Measurements from ENCODE around the gene RYR3. TPM values are rescaled to one million over a fixed set of nuclear protein-coding genes. Genes with fewer than 3 reads are reported as not detected.

The RYR3 gene
- total RNA-seq, 6 experiments from 2014 or later: not detected

DNA sequence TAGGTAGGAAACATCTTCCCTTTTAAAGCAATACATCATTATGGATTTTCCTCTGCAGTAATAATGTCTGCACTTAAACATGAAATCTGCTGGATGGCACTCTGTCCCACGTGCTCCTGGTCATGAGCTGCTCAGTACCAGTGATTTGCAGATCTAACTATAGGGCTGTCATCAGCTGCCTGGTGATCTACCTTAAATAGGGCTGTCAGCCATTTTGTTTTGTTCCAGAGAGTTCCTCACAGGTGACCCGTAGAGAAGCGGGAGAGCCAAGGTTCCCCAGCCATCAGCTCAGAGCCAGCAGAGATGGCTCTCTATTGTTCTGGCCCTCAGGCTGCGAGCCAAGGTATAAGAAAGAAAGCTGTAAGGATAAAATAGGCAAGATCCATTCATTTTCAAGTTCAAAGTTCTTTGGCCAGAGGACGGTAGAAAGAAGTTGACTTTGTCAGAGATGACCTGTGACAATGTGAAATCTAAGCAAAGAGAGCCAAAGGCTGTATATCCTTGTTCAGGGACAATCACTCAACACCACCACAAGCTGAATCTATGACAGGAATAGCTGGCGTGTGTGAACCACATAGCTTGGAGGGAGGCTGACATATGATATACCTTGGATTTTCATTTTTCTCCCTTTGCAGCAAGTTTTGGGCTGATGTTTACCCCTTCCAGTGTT lies 156.5 kb downstream of the RYR3 start:
- H3K4me3 Mint-ChIP-seq: no peak overlapping the region
- H3K27me3 Mint-ChIP-seq (ENCODE audit: insufficient read depth): 0 out of 2 replicates have a peak, but pooled peaks cover 3% of the 10 kb centered on the region
- no peaks in the 10 kb centered on the region for H3K9me3 Mint-ChIP-seq
- no peaks in the 10 kb centered on the region for H3K4me1 Mint-ChIP-seq (ENCODE audit: low read depth)
- no peaks in the 10 kb centered on the region for H3K36me3 Mint-ChIP-seq (ENCODE audit: low read depth)
- DNase-seq: no peak
- TF ChIP-seq, protein P1, sequence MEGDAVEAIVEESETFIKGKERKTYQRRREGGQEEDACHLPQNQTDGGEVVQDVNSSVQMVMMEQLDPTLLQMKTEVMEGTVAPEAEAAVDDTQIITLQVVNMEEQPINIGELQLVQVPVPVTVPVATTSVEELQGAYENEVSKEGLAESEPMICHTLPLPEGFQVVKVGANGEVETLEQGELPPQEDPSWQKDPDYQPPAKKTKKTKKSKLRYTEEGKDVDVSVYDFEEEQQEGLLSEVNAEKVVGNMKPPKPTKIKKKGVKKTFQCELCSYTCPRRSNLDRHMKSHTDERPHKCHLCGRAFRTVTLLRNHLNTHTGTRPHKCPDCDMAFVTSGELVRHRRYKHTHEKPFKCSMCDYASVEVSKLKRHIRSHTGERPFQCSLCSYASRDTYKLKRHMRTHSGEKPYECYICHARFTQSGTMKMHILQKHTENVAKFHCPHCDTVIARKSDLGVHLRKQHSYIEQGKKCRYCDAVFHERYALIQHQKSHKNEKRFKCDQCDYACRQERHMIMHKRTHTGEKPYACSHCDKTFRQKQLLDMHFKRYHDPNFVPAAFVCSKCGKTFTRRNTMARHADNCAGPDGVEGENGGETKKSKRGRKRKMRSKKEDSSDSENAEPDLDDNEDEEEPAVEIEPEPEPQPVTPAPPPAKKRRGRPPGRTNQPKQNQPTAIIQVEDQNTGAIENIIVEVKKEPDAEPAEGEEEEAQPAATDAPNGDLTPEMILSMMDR (IDR thresholded peaks at IDR 0.05): no peak
- no peak overlapping the region for H3K27ac Mint-ChIP-seq

DNA sequence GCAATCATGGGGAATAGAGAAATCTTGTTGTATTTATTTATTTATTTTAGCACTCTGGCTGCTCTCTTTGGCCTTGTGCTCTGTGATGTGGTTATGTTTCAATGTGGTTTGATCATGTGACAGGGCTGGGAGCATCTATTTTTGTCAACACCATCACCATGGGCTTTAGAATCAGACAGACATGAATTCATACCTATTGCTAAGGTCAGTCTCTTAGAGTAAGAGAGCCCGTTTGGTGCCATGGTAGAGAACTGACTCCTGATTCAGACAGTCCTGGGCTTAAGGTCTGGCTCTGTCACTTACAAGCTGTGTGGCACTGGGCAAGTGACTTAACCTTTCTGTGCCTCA lies 157.0 kb downstream of the RYR3 start:
- DNase-seq: no peak
- Mint-ChIP-seq H3K36me3 (ENCODE audit: low read depth) (no peaks in the 10 kb centered on the region), H3K27me3 (ENCODE audit: insufficient read depth) (0 out of 2 replicates have a peak, but pooled peaks cover 3% of the 10 kb centered on the region), H3K27ac (no peak overlapping the region), H3K4me1 (ENCODE audit: low read depth) (no peaks in the 10 kb centered on the region), H3K4me3 (no peak overlapping the region), H3K9me3 (no peaks in the 10 kb centered on the region)
- TF ChIP-seq, protein P1 (IDR thresholded peaks at IDR 0.05): no peak

DNA sequence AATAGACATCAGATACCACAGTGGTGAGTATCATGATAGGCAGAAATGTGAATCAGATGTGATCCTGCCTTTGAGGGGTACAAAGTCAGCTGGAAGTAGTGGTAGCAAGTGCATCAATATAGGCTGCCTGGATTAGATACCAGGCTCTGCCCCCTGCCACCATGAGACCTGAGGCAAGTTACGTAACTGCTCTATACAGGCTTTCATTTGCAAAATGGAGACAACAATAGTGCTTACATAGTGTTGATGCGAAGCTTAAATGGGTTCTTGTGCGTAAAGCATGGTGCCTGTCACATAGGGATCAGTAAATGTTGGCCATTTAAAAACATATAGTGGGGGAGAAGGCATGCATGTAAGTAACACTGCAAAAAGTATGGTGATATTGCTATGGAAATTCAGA lies 158.0 kb downstream of the RYR3 start:
- H3K9me3 Mint-ChIP-seq: no peaks in the 10 kb centered on the region
- H3K4me1 Mint-ChIP-seq (ENCODE audit: low read depth): no peaks in the 10 kb centered on the region
- no peak overlapping the region for H3K27ac Mint-ChIP-seq
- TF ChIP-seq, protein P1 (IDR thresholded peaks at IDR 0.05): no peak
- no peaks in the 10 kb centered on the region for H3K36me3 Mint-ChIP-seq (ENCODE audit: low read depth)
- no peak overlapping the region for H3K4me3 Mint-ChIP-seq
- no peak for DNase-seq
- no peaks in the 10 kb centered on the region for H3K27me3 Mint-ChIP-seq (ENCODE audit: insufficient read depth)

DNA sequence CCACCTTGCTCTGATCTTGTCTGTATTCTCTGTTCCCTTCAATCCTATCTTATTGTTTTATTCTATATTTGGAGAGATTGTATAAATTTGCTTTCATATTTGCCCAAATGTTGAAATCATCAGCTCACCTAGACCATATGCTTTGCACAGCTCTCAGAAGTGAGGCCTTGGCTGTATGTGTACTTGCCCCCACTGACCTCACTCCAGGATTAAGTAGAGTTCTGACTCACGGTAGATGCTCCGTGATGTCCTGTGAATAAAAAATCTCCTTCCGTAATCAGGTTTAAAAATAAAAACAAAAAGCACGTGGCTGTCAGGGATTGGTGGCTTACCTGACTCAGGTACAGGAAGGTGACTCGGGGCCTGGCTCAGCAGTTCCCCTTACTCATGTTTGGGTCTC lies 162.2 kb downstream of the RYR3 start:
- peaks cover 3% of the 10 kb centered on the region; the same call in 1 of the 2 replicates for H3K9me3 Mint-ChIP-seq
- TF ChIP-seq, protein P1 (IDR thresholded peaks at IDR 0.05): no peak
- no peak overlapping the region for H3K4me3 Mint-ChIP-seq
- no peak for DNase-seq
- H3K4me1 Mint-ChIP-seq (ENCODE audit: low read depth): no peaks in the 10 kb centered on the region
- H3K27me3 Mint-ChIP-seq (ENCODE audit: insufficient read depth): no peaks in the 10 kb centered on the region; the same call in 1 of the 2 replicates
- H3K27ac Mint-ChIP-seq: no peak overlapping the region
- H3K36me3 Mint-ChIP-seq (ENCODE audit: low read depth): no peaks in the 10 kb centered on the region

DNA sequence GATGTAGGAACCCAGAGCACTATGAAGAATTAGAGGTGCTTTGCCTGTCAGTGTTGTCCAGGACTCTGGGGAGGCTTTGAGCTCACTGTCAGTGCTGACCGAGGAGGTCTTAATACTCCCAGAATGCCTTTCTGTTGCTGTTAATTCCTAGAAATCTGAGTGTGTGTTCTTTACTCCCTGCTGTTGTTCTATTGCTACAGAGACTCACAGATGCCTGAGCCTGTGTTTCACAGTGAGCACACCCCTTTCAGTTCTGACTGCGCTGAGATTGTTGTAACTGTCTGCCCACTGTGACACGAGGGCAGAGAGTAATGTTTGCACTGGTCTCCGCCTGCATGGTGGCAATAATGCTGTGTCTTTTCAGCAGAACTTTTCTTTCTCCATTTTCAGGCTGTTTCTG lies 162.9 kb downstream of the RYR3 start:
- Mint-ChIP-seq H3K4me3 (no peak overlapping the region), H3K36me3 (ENCODE audit: low read depth) (no peaks in the 10 kb centered on the region), H3K27ac (no peak overlapping the region), H3K9me3 (peaks cover 3% of the 10 kb centered on the region; the same call in 1 of the 2 replicates), H3K4me1 (ENCODE audit: low read depth) (no peaks in the 10 kb centered on the region), H3K27me3 (ENCODE audit: insufficient read depth) (no peaks in the 10 kb centered on the region; the same call in 1 of the 2 replicates)
- DNase-seq: no peak
- TF ChIP-seq, protein P1 (IDR thresholded peaks at IDR 0.05): no peak
